ENCODE results near the gene SUFU. TPM values are rescaled to one million over a fixed set of nuclear protein-coding genes. Genes with fewer than 3 reads are reported as not detected.

Gene SUFU
- total and polyA plus RNA-seq, 2 of the 8 experiments (the other 6 are each of a cell fraction or from before 2014, with no cell fraction given): 7.0 to 10.8 TPM

GRCh38 chr10:102555781-102556328 is 52.1 kb downstream of the SUFU start (continued):
- no peak for TF ChIP-seq CHD7 (IDR thresholded peaks at IDR 0.05; ENCODE audit: insufficient replicate concordance, low read length)
- no peak for TF ChIP-seq TCF12 (IDR thresholded peaks at IDR 0.05; ENCODE audit: low read depth, low read length)
- TF ChIP-seq JUND (IDR thresholded peaks at IDR 0.05; ENCODE audit: low read length): no peak
- TF ChIP-seq, protein P1, sequence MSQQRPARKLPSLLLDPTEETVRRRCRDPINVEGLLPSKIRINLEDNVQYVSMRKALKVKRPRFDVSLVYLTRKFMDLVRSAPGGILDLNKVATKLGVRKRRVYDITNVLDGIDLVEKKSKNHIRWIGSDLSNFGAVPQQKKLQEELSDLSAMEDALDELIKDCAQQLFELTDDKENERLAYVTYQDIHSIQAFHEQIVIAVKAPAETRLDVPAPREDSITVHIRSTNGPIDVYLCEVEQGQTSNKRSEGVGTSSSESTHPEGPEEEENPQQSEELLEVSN (IDR thresholded peaks at IDR 0.05): no peak
- no peak for TF ChIP-seq NRF1 (IDR thresholded peaks at IDR 0.05; ENCODE audit: low read depth, low read length)
- no peak for TF ChIP-seq KDM4A (IDR thresholded peaks at IDR 0.05; ENCODE audit: low read depth, low read length, severe bottlenecking)
- no peak for TF ChIP-seq SIN3A (conservative IDR thresholded peaks at IDR 0.05 in 1 of 2, IDR thresholded peaks at IDR 0.05 in 1 of 2; ENCODE audit: low read depth in 1 of 2, low read length in 2 of 2)
- no peak for TF ChIP-seq RBBP5 (IDR thresholded peaks at IDR 0.05; ENCODE audit: borderline replicate concordance, low read depth, low read length)
- no peak for TF ChIP-seq GTF2F1 (IDR thresholded peaks at IDR 0.05; ENCODE audit: borderline replicate concordance, low read depth, low read length)
- TF ChIP-seq POLR2AphosphoS5 (IDR thresholded peaks at IDR 0.05; ENCODE audit: low read depth, low read length): no peak
- no peak for TF ChIP-seq KDM5A (IDR thresholded peaks at IDR 0.05; ENCODE audit: low read length)

All from H1 (cell line).